Gastrocnemius medialis (tissue), 4 donors: ENCODE measurements around the gene AVL9. TPM values are rescaled to one million over a fixed set of nuclear protein-coding genes. Genes with fewer than 3 reads are reported as not detected.

Experiments used
- ATAC-seq, 2 donors: fragments of 150-250 bp; one replicate each; pipeline ENCODE4 v1.9.1; 2016
- DNase-seq, 2 donors: peaks; one replicate each; pipeline ENCODE4 v3.0.0-alpha.2; 2019
- H3K27ac ChIP-seq, 4 donors: fragments of 200-600 bp; sonication (generic); 1 replicate in 1 of 4; 2 replicates in 3 of 4; pipeline ENCODE4 v1.5.1; 2016 to 2018; ENCODE audit warnings: mild to moderate bottlenecking in 2 of 4, moderate library complexity in 1 of 4
- H3K27me3 ChIP-seq, 3 donors: fragments of 200-600 bp; sonication (generic) in 2 of 3; 1 replicate in 1 of 3; 2 replicates in 2 of 3; pipeline versions ENCODE4 v1.5.1 to v1.6.0; 2016 to 2019; ENCODE audit warnings: mild to moderate bottlenecking in 1 of 3, moderate library complexity in 1 of 3
- H3K36me3 ChIP-seq, 2 donors: fragments of 200-600 bp; sonication (generic) in 1 of 2; one replicate each; pipeline ENCODE4 v1.5.1; 2017 to 2018
- H3K4me1 ChIP-seq, 2 donors: fragments of 200-600 bp; sonication (generic) in 1 of 2; one replicate each; pipeline ENCODE4 v1.5.1; 2016 to 2017; ENCODE audit warnings: mild to moderate bottlenecking in 2 of 2
- H3K4me3 ChIP-seq, 4 donors: fragments of 200-600 bp; sonication (generic) in 3 of 4; 1 replicate in 1 of 4; 2 replicates in 3 of 4; pipeline ENCODE4 v1.5.1; 2016 to 2019; ENCODE audit warnings: mild to moderate bottlenecking in 2 of 4
- H3K9me3 ChIP-seq, 3 donors: fragments of 200-600 bp; sonication (generic) in 2 of 3; 1 replicate in 1 of 3; 2 replicates in 2 of 3; pipeline ENCODE4 v1.5.1; 2016 to 2019
- POLR2A ChIP-seq, 2 donors: fragments of 450-650 bp; IDR thresholded peaks; one replicate each; pipeline ENCODE4 v1.6.1; 2017; ENCODE audit warnings: antibody characterized with exemption in 2 of 2, mild to moderate bottlenecking in 2 of 2, moderate library complexity in 2 of 2
- in situ Hi-C, 4 donors: fragments of 200-750 bp; cut with MboI; loops; one replicate each; pipeline versions ENCODE4 v1.15.0 to v1.8.0; 2017; ENCODE audit warnings: low sequenced_read_pairs in 4 of 4
- intact Hi-C: fragments of 100-400 bp; cut with DNase I; formaldehyde crosslinking; loops from one replicate; pipeline ENCODE4 v1.15.1; 2023; ENCODE audit warnings: low total_unique reads
- total RNA-seq, 4 donors: library from RNA; depleted of rRNA; stranded (reverse); fragments of >200 nt; gene quantifications; one replicate each; pipeline versions ENCODE4 v1.1.0 to v1.2.3, GENCODE V29; 2016
- TF ChIP-seq, protein P1 (sequence below), 5 experiments: fragments of 450-650 bp in 3 of 5; fragments of 200-600 bp in 2 of 5; sonication (generic) in 2 of 5; IDR thresholded peaks in 4 of 5; conservative IDR thresholded peaks in 1 of 5; 1 replicate in 4 of 5; 2 replicates in 1 of 5; pipeline ENCODE4 v1.5.1; 2016 to 2019; ENCODE audit warnings: antibody characterized with exemption in 5 of 5, mild to moderate bottlenecking in 3 of 5, moderate library complexity in 3 of 5

Gene AVL9
- total RNA-seq, 4 donors from 2014 or later = 22.3 to 27.6 (median 25.5) TPM

DNA sequence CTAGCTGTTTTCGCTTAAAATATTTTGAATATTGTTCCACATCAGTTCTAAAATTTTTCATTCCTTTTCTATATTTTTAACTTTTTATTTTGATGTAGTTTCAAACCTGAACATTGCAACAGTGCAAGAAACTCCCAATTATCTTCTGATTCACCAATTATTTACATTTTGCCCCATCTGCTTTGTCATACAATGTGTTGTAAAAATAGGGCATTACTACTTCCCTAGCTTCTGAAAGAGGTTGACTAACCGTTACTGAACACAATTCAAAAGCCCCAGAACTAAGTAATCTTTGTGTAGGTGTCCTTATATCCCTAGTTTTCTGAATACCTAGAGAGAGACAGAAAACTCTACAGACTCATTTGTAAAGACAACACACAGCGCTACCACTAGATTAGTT, 86.7 kb downstream of the AVL9 start:
- in situ Hi-C loops (no loop called here), intact Hi-C loops (no loop called here)
- no peak for ATAC-seq
- Histone ChIP-seq H3K9me3 (no peaks in the 10 kb centered on the region), H3K27ac (no peak overlapping the region), H3K36me3 (peaks cover 0 to 52% of the 10 kb centered on the region in 2 donors), H3K4me3 (no peak overlapping the region), H3K4me1 (peaks cover 3 to 6% of the 10 kb centered on the region in 2 donors), H3K27me3 (no peaks in the 10 kb centered on the region)
- DNase-seq = no peak
- no peak for TF ChIP-seq POLR2A (IDR thresholded peaks at IDR 0.05)
- TF ChIP-seq, protein P1, sequence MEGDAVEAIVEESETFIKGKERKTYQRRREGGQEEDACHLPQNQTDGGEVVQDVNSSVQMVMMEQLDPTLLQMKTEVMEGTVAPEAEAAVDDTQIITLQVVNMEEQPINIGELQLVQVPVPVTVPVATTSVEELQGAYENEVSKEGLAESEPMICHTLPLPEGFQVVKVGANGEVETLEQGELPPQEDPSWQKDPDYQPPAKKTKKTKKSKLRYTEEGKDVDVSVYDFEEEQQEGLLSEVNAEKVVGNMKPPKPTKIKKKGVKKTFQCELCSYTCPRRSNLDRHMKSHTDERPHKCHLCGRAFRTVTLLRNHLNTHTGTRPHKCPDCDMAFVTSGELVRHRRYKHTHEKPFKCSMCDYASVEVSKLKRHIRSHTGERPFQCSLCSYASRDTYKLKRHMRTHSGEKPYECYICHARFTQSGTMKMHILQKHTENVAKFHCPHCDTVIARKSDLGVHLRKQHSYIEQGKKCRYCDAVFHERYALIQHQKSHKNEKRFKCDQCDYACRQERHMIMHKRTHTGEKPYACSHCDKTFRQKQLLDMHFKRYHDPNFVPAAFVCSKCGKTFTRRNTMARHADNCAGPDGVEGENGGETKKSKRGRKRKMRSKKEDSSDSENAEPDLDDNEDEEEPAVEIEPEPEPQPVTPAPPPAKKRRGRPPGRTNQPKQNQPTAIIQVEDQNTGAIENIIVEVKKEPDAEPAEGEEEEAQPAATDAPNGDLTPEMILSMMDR (IDR thresholded peaks at IDR 0.05 in 4 of 5, conservative IDR thresholded peaks at IDR 0.05 in 1 of 5) = no peak

DNA sequence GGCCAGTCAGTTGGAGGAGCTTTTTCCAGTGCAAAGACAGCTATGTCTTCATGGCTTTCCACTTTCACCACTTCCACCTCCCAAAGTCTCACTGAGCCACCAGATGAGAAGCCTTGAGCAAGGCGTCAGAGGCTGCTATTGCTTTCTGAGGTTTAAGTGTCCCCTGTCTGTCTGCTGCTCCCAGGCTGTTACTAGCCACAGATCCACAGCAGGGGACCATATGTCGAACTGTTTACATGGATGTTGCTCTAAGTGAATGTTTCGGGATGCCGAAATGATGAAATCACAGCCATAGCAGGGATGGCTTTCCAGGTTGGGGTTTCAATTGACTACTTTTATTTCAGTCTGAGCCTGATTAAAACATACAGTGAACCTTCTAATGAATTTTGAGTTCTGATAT, 88.5 kb downstream of the AVL9 start:
- Histone ChIP-seq H3K9me3 (no peaks in the 10 kb centered on the region), H3K36me3 (peaks cover 0 to 52% of the 10 kb centered on the region in 2 donors), H3K4me1 (peaks cover 12 to 16% of the 10 kb centered on the region in 2 donors), H3K27me3 (no peaks in the 10 kb centered on the region), H3K4me3 (no peak overlapping the region), H3K27ac (no peak overlapping the region)
- in situ Hi-C loops (no loop called here), intact Hi-C loops (no loop called here)
- TF ChIP-seq, protein P1 (IDR thresholded peaks at IDR 0.05 in 4 of 5, conservative IDR thresholded peaks at IDR 0.05 in 1 of 5) = no peak
- TF ChIP-seq POLR2A (IDR thresholded peaks at IDR 0.05) = no peak
- ATAC-seq (no peak), DNase-seq (no peak)

DNA sequence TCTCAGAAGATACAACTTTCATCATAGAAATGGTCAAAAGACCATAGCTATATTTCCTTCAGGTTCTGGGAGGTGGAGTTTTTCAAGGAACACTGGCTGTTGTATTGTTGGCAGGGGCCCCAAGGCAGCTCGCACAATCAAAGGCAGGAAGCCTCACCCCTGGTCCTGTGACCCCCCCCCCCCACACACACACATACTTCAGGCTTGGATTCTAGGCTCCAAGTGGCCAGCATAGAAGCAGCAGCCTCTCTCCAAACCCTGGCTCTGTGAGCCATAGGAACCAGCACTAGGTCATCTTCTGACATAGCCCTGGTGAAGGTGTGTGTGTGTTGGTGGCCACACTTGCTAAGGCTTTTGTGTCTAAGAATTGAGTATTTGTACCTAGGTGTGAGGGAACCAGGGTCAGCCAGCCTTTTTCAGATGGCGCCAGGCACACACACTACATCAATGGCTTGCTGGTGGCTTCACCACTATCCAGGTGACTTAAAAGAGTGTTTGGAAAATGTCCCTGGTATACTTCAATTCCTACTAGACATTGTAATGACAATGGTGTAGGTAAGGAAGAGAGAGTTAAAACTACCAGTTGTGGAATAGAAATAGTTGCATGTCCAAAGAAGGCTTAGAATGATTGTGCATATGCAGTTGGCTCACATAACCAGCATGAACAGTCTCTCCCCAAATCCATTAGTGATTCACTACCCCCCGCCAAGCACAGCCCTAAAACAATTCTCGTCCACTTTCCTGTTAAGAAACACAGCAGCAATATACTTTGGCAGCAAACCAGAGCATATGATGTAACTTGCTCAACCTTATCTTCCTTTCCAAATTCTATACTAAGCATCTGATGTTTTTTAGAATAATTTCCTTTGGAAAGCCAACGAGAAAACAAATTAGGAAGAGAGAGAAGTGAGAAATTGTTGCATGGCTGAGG, 91.3 kb downstream of the AVL9 start:
- Histone ChIP-seq H3K36me3 (peaks cover 0 to 35% of the 10 kb centered on the region in 2 donors), H3K27me3 (no peaks in the 10 kb centered on the region), H3K4me1 (peaks cover 14 to 16% of the 10 kb centered on the region in 2 donors), H3K9me3 (no peaks in the 10 kb centered on the region), H3K27ac (peak overlapping the region; percentile 63 to 71 (median 68)), H3K4me3 (no peak overlapping the region)
- in situ Hi-C loops = no loop called here
- TF ChIP-seq, protein P1 (IDR thresholded peaks at IDR 0.05 in 4 of 5, conservative IDR thresholded peaks at IDR 0.05 in 1 of 5) = no peak
- no peak for TF ChIP-seq POLR2A (IDR thresholded peaks at IDR 0.05)
- no peak for DNase-seq
- intact Hi-C loops = loop anchor here (5.0 kb wide), 1 partner anchor 94 kb away; the partner anchor contains the start of gene LSM5
- peak; percentile 25 to 54 for ATAC-seq

DNA sequence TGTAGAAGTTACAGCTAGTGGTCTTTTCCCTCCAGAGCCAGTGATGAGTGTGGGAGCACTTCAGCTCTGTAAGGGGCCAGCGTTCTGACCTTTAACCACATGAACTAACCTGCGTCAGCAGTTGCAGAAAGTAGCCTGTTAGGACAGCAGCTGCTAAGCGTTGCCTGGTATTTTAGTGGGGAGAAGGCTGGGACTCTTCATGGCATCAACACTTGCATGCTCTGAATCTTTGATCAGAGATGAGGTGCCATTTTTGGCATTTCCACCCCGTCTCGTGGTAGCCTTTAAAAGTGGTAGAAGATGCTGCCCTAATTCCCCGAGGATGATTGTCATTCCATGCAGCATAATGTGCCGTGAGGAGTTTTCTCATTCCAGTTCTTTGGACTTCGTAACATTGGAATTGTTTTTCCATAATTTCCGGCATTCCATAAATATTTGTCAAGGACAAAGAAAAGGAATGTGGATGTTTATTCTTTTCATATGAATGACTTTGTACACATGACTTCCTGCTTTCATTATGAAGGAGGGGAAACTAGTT, 92.2 kb downstream of the AVL9 start:
- H3K4me3 ChIP-seq = no peak overlapping the region
- in situ Hi-C loops (no loop called here), intact Hi-C loops (loop anchor here (5.0 kb wide), 1 partner anchor 95 kb away; the partner anchor contains the start of gene LSM5)
- peak overlapping the region; percentile 61 to 71 (median 67) for H3K27ac ChIP-seq
- peaks cover 14 to 16% of the 10 kb centered on the region in 2 donors for H3K4me1 ChIP-seq
- peaks cover 0 to 30% of the 10 kb centered on the region in 2 donors for H3K36me3 ChIP-seq
- no peaks in the 10 kb centered on the region for H3K9me3 ChIP-seq
- ATAC-seq (peak in 1 of 2 donors; percentile 45), DNase-seq (no peak)
- TF ChIP-seq, protein P1 (IDR thresholded peaks at IDR 0.05 in 4 of 5, conservative IDR thresholded peaks at IDR 0.05 in 1 of 5) = no peak
- no peak for TF ChIP-seq POLR2A (IDR thresholded peaks at IDR 0.05)
- H3K27me3 ChIP-seq = no peaks in the 10 kb centered on the region
